ACHN (cell line): ENCODE results near the gene TUBB4B.

ENCODE experiments used
- DNase-seq: peaks from one replicate; pipeline ENCODE4 v3.0.0-alpha.2; 2015
- in situ Hi-C: cut with HindIII; loops from 2 replicates; pipeline ENCODE4 v1.10.0; 2017; ENCODE audit warnings: low sequenced_read_pairs, low pct_ligation_motif_present, low pct_unique_long_range_greater_than_20kb

The TUBB4B gene

GRCh38 chr9:137206602-137207001 lies 34.5 kb upstream of the TUBB4B start:
- no peak for DNase-seq
- in situ Hi-C loops: no loop called here

GRCh38 chr9:137211532-137211931 lies 29.6 kb upstream of the TUBB4B start:
- DNase-seq: no peak
- in situ Hi-C loops: no loop called here

DNA sequence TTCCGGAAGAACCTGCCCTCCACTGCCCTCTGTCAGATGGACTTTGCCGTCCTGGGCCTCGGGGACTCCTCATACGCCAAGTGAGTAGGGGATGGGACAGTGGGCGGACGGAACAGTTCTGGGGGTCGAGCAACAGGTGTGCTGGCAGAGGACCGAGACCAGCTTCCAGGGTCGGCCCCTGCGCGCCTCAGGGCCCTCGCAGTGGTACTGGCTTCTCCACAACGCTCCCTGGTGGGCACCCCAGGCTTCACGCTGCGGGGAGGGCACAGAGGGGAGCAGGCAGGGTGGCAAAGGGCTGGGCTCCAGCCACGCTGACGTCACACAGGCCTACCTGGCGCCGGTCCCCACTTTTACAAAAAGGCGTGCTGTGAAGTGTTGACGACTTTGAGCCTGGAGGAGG lies 28.6 kb upstream of the TUBB4B start:
- DNase-seq: no peak

GRCh38 chr9:137213160-137214060 lies 27.7 kb upstream of the TUBB4B start:
- in situ Hi-C loops: no loop called here
- DNase-seq: no peak

More for the DNA sequence above, 28.6 kb upstream of the TUBB4B start:
- in situ Hi-C loops: no loop called here

DNA sequence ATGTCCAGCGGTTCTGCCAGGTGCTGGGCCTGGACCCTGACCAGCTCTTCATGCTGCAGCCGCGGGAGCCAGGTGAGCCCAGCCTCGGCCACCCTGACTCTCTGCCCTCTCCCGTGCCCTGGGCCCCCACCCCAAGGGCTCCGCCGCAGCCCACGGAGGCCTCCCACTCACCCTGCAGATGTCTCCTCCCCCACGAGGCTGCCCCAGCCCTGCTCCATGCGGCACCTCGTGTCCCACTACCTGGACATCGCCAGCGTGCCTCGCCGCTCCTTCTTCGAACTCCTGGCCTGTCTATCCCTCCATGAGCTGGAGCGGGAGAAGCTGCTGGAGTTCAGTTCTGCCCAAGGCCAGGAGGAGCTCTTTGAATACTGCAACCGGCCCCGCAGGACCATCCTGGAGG lies 26.5 kb upstream of the TUBB4B start:
- in situ Hi-C loops: no loop called here
- DNase-seq: no peak

- no peak for DNase-seq
- in situ Hi-C loops: no loop called here
Measured at GRCh38 chr9:137215196-137215986, 25.7 kb upstream of the TUBB4B start.

GRCh38 chr9:137216188-137216965 lies 24.7 kb upstream of the TUBB4B start:
- in situ Hi-C loops: no loop called here
- DNase-seq: no peak

DNA sequence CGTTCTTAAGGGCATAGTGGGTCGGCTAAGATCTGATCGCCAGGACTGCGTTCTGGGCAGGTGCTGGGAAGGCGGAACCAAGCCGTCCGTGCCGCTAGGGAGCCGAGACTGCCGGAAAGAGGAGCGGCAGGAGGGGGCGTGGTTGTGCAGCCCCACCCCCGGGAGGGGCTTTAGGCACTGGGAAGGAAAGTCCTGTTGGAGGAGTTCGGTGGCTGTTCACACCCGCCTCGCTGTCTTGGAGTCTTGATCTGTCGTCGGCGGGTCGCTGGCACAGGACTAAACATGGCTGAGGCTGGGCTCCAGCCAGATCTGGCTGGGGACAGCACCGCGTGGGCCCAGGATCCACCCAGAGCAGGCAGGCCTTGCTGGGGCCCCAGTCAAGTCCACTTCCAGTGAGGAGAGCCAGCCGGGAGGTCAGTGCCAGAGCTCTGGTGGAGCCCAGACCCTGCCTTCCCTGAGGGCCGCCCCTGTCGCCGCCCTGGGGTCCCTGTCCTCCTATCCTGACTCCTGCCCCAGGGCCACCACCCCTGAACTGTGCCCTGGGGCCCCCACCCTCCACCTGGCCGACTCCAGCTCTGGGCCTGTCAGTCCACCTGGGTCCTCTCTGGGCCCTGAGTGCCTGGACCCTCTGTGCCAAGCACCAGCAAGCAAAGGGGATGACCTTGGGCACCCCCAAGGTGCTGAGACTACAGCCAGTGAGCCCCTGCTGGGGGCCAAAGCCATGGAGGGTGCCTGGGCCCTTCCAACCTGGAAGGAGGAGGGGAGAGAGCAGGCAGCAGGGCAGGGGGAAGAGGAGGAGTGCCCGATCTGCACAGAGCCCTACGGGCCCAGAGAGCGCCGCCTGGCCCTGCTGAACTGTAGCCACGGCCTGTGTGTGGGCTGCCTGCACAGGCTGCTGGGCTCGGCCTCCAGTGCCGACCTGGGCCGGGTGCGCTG lies 23.5 kb upstream of the TUBB4B start:
- peak; percentile 75 for DNase-seq

GRCh38 chr9:137218212-137218753 lies 22.8 kb upstream of the TUBB4B start:
- in situ Hi-C loops: no loop called here
- DNase-seq: no peak

More for the DNA sequence above, 23.5 kb upstream of the TUBB4B start:
- in situ Hi-C loops: no loop called here

DNA sequence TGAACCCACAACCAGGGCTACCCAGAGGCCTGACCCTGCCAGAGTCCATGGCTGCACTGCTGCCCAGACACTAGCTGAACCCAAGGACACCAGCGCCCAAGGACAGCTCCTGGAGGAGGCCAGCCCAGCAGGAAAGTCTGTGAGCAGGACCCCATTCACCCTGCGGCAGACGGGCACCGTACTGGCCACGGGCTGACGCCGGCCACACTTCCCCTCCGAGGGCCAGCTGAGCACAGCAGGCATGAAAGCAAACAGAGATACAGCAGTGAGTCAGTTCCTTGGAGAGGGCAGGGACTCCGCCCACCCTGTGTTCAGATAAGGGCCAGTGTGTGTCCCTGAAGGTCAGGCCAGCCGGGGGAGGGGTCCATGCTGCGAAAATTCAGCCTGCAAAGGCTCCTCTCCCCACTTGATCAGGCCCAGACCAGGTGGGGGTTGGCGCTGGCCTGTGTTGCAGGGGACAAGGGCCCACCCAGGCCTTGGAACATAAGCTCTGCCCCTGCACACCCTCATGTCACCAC lies 22.3 kb upstream of the TUBB4B start:
- DNase-seq: peak; percentile 41
- in situ Hi-C loops: no loop called here

GRCh38 chr9:137219757-137220316 lies 21.2 kb upstream of the TUBB4B start:
- no peak for DNase-seq
- in situ Hi-C loops: no loop called here

DNA sequence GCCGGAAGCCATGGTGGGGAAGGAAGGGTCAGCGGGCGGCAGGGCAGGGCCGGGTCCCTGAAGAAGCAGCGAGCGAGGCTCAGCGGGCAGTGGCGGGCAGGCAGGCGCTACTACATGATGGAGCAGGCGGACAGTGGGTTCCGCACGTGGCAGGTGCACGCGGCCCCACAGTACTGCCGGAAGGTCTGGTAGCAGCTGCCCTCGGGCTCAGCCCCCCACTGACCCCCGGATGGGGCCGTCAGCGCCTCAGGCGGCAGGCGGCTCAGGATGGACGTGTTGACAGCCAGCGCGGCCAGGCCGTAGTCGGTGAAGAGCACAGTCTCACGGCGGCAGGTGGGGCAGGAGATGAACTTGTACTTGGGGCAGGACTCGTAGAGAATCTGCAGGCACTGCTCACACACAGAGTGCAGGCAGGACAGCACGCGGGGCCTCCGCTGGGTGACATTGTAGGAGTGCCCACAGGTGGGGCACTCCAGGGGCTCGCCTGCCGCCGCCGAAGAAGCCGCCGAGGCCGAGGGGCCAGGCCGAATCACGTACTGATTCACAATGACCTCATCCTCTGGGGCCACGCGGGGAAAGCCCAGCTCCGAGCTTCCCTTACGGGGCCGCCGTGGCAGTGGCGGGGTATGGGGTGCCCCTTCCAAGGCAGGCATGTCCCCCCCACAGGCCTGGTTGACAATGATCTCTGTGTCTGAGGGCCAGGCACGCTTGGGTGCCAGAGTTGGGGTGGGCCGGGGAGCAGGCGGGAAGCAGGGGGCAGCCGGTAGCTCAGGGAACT lies 20.6 kb upstream of the TUBB4B start:
- in situ Hi-C loops: no loop called here
- no peak for DNase-seq

DNA sequence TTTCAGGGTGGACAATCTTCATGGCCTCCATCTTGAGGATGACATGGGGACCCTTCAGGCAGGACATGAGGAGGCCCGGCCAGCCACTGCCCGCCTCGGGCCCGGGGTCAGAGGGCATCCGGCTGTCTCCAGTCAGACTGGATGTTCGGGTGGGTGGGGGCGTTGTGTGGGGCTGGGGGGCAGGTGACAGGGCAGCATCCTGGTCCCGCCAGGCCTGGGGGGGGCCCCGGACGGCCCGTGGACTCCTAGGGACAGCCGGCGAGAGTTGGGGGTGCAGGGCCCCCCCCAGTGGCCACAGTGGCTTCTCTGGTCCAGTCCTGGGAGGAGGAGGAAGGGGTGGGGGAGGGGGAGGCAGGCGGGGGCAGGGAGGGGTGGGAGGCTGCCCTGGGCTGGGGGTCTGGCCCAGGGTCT lies 20.0 kb upstream of the TUBB4B start:
- in situ Hi-C loops: no loop called here
- no peak for DNase-seq

DNA sequence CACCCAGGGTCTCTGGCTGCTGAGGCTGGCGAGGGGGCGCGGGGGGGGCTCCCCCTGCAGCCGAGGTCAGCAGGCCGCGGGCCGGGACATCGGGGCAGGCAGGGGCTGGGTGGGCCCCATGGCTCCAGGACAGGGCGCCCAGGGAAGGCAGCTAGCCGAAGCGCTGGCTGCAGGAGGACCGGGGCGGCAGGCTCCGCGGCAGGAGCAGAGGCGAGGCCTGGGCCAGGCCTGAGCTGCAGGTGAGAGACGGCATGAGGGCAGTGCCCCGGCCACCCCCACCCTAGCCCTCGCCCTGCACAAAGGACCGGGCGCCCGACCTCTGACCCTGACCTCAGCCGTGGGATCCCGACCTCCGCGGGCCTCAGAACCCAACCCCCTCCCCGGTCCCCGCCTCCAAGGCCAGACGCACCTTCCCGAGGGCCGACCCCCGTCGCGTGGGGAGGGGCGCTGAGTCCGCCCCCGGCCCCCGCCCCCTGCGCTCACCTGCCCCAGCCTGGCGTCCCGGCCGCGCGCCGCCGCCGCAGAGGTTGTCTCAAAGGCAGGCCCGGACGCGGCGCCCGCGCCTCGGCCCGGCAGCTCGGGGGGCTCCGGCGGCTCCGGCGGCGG lies 19.5 kb upstream of the TUBB4B start:
- no peak for DNase-seq
- in situ Hi-C loops: no loop called here

- peak; percentile 24 for DNase-seq
- in situ Hi-C loops: no loop called here
Measured at GRCh38 chr9:137222190-137223077, 18.7 kb upstream of the TUBB4B start, which contains the start of gene RNF208. RNF208 (minus strand) TSS chr9:137222240; CDS start chr9:137221212, 1,028 bp downstream.
